Gastroesophageal sphincter (tissue), 3 donors: ENCODE results near the gene PTPRF.

Experiments
- CTCF ChIP-seq, 4 experiments: fragments of 200-600 bp in 2 of 4; fragments of 450-650 bp in 2 of 4; sonication (generic) in 1 of 4; IDR thresholded peaks; one replicate each; pipeline ENCODE4 v1.5.1; 2017 to 2019; ENCODE audit warnings: antibody characterized with exemption in 4 of 4, mild to moderate bottlenecking in 2 of 4, moderate library complexity in 2 of 4
- POLR2A ChIP-seq, 2 donors: fragments of 450-650 bp; IDR thresholded peaks; one replicate each; pipeline ENCODE4 v1.6.1; 2017; ENCODE audit warnings: antibody characterized with exemption in 2 of 2, mild to moderate bottlenecking in 2 of 2, moderate library complexity in 1 of 2
- POLR2AphosphoS5 ChIP-seq: sonication (generic); formaldehyde crosslinking; IDR thresholded peaks from one replicate; pipeline ENCODE4 v1.6.1; 2017; ENCODE audit warnings: antibody characterized with exemption

GRCh38 chr1:43518935-43519686 is 11.6 kb upstream of the PTPRF start:
- TF ChIP-seq CTCF (IDR thresholded peaks at IDR 0.05) (no peak), POLR2AphosphoS5 (no peak), POLR2A (IDR thresholded peaks at IDR 0.05) (no peak)
